GM12873 (cell line): ENCODE data around the gene EPPIN.

Experiments used
- CTCF ChIP-seq: IDR thresholded peaks from 2 replicates; pipeline ENCODE4 v1.5.1; 2012; ENCODE audit warnings: low read depth, mild to moderate bottlenecking, moderate library complexity, low read length, control low read depth; ENCODE audit not compliant: insufficient read depth; ENCODE audit errors: missing control alignments

The EPPIN gene

DNA sequence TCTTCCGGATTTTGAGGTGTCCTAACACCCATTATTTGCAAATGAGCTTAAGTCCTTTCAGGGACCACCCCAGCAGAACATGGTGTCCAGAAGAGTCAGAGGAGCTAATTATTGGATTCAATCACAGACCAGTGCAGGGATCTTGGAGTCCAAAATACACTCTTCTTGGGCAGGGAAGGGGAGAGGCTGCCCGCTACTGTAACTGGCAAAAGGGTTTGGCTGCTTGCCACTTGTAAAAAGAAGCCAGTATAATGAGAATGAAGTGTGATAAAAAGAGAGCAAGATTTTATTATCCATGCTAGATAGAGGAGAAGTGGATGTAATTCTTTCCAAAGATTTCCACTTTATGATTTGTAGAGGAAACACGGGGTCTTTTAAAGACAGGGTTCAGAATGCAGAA lies 51.0 kb downstream of the EPPIN start:
- TF ChIP-seq CTCF = no peak

DNA sequence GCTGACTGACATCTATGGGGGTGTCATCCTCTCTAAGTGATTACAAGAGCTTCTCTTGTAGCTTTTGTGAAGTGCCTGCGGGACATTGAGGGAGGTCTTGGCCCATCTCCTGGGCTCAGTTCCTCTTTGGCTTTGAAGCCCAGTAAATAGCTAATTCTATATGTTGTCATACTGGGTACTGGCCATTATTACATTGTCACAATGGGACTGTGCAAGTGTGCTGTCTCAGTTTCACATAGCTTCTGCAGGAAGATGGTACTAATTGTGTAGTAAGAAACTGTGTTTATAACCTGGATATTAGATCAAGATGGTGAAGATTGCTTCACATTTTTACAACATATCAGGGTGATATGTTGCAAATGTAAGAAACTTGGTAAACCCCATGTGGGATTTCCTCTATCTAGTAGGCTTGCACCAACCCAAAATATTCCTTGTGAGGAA lies 51.7 kb downstream of the EPPIN start:
- no peak for TF ChIP-seq CTCF
